T1000 (cell line): Measurements from ENCODE around the gene CABCOCO1.

ENCODE experiments used
- DNase-seq: peaks from one replicate; lab custom pipeline; 2025; ENCODE audit warnings: mixed read lengths; lab: John Stamatoyannopoulos, UW

Gene CABCOCO1

GRCh38 chr10:61754587-61755550 is 92.1 kb downstream of the CABCOCO1 start:
- DNase-seq: no peak

GRCh38 chr10:61757001-61757400 is 94.3 kb downstream of the CABCOCO1 start:
- DNase-seq: no peak

DNA sequence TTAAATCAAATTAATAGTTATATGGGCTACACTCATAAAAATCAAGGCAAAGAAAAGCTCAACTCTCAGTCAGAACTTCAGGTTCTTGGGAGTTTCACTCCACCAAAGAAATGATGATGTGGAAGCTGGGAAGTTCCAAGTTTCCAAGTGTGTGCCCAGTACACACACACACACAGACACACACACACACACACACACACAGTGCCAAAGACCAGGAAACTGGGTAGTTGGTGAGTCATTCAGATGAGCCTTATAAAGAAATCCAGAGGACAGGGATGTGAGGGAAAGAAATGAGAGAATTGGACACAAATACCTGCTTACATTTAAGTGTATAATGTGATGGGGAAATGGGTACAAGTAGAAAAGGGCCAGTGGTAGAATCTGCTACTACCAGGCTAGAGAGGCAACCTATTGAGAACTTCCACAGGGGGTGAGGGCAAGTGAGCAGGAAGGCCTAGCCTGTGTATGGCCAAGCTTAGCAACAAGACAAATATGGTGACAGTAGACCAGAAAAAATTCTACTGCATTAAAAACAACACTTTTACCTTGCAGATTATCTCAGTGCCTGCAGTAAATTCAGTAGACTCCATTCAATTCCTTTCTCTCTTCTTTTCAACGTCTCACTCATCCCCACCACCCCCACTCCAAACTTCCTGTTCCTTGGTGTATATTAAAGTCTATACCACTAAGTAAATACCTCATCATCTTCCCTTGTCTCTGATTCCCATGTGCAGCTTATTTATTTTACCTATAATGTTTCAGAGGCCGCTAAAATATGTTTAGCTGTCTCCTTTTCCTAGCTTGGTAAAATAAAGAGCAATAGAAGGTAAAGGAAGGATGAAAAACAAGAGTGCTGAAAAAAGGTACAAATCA is 95.0 kb downstream of the CABCOCO1 start:
- DNase-seq: no peak

GRCh38 chr10:61758433-61758832 is 95.7 kb downstream of the CABCOCO1 start:
- DNase-seq: no peak

- no peak for DNase-seq
These were observed 97.0 kb downstream of the CABCOCO1 start for GRCh38 chr10:61759751-61760150.

GRCh38 chr10:61760943-61761824 is 98.5 kb downstream of the CABCOCO1 start:
- DNase-seq: no peak

- DNase-seq: no peak
These were observed 99.1 kb downstream of the CABCOCO1 start for GRCh38 chr10:61761825-61762217.

DNA sequence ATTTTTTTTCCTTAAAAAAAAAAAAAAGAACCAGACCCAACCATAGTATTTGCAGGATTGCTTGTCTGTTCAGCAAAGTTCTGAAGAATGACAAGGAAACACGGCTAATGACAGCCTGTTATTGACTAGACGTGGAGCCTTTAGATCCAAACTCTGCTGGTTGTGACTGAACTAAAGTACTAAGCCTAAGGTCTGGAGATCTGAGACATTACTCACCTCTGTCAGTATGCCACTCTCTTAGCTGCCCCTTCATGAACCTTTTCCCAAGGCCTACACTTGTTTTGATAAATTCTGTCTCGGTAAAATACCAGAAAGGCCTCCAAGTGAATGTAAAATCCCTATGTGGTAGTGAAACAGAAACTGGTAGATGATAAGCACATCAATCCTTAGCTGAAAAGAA is 101.0 kb downstream of the CABCOCO1 start:
- DNase-seq: no peak

GRCh38 chr10:61764486-61764885 is 101.8 kb downstream of the CABCOCO1 start:
- DNase-seq: no peak

GRCh38 chr10:61765176-61766087 is 102.7 kb downstream of the CABCOCO1 start:
- DNase-seq: no peak

DNA sequence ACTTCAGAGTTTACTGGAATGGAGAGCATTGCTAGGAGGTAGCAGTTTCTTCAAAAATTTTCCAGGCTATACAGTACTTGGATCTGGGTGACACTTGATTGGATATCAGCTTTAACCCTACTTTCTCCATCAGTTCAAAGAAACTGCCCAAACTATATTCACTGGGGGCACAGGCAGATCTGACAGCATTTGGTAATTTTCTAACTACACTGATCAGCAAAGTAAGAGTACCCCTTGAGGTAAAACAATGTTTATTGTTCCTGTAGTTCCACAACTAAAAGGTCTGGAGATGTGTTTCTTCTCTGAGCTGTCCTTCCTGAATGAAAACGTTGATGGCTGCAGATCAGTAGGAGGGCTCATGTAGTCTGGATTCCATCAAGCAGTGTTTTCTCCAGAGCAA is 104.2 kb downstream of the CABCOCO1 start:
- no peak for DNase-seq

- DNase-seq: no peak
These were observed 111.3 kb downstream of the CABCOCO1 start for GRCh38 chr10:61774031-61774430.

- no peak for DNase-seq
These were observed 112.4 kb downstream of the CABCOCO1 start for GRCh38 chr10:61775111-61775510.

GRCh38 chr10:61776615-61777266 is 114.0 kb downstream of the CABCOCO1 start:
- DNase-seq: no peak

DNA sequence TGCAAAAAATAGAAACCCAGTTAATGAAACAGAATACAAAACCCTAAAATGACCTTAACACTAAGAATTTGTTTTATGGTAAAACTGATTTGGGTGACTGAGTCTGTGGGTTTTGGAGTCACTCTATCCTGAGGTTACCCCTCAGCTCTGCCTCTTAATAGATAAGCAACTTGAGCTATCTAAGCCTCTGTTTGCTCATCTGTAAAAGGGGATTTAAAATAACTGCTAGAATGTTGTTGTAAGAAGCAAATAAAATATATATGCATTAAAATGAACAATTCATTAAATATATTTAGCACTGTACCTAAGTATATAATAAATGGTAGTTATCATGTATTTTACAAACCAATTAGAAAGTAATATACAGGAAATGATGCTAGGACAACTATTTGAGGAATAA is 115.4 kb downstream of the CABCOCO1 start:
- no peak for DNase-seq

- DNase-seq: no peak
These were observed 116.5 kb downstream of the CABCOCO1 start for GRCh38 chr10:61779276-61779675.

- DNase-seq: peak; percentile 36
These were observed 117.4 kb downstream of the CABCOCO1 start for GRCh38 chr10:61779950-61780659.

DNA sequence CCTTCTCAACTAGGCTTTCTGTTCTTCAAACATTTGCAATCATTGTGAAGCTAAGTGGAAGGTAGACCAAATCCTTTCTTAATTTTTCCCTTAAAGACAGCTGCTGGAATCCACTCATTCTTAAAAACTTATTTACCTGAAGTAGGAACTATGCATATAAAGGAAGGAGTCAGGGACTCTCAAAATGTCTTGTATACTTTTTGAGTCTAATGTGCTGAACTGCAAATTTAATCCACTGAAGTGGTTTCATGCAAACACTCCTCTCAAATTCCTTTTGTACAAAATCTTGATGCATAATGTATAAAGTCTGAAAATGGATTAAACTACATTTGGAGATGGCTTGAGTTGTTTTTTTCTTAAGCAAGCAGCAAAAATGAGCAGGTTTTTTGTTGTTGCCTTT is 118.0 kb downstream of the CABCOCO1 start:
- DNase-seq: no peak

GRCh38 chr10:61781969-61782403 is 119.3 kb downstream of the CABCOCO1 start:
- DNase-seq: no peak
